ENCODE measurements around the gene GTPBP2.

Gene GTPBP2

GRCh38 chr6:43575105-43575771, 53.8 kb downstream of the GTPBP2 start:
- peak; percentile 6 to 65 (median 62) for DNase-seq

GRCh38 chr6:43572015-43572414, 57.0 kb downstream of the GTPBP2 start:
- no peak for DNase-seq

GRCh38 chr6:43570876-43571441, 58.1 kb downstream of the GTPBP2 start:
- DNase-seq = no peak

Data from NCI-H1417 (cell line).